C4-2B (cell line): Measurements from ENCODE around the gene BANF1.

Experiments used
- ZFX ChIP-seq: fragments of 450-650 bp; IDR thresholded peaks from 2 replicates; pipeline ENCODE4 v1.6.1; 2017
- TF ChIP-seq, protein P1 (sequence below): fragments of 450-650 bp; conservative IDR thresholded peaks from 2 replicates; pipeline ENCODE4 v1.5.1; 2017; ENCODE audit warnings: mild to moderate bottlenecking

DNA sequence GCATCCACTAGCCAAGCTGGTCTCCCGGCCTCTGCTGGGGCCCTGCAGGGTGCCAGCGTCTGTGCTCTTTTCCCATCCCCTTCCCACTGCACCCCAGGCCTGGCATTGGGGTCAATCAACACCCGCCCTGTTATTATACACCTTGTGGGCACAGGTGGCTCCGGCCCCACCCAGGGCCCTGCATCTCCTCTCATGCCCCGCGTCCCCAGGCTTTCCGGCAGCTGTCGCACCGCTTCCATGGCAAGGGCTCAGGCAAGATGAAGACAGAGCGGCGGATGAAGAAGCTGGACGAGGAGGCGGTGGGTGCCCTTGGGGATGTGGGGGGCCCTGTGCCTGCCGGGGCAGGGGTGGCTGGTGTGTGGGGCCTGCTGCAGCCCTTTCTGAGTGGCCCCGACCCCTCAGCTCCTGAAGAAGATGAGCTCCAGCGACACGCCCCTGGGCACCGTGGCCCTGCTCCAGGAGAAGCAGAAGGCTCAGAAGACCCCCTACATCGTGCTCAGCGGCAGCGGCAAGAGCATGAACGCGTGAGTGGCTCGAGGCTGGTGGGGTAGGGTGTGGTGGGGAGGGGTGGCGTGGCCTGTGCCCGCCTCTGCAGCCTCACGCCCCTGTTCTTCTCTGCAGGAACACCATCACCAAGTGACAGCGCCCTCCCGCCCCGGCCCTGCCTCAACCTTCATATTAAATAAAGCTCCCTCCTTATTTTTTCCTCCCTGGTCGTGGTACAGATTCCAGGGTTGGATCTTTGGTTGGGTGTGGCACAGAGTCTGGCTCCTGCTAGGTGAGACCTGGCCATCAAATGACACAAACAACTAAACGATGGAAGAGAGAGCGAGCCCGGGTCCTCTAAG, 23.7 kb upstream of the BANF1 start:
- TF ChIP-seq, protein P1, sequence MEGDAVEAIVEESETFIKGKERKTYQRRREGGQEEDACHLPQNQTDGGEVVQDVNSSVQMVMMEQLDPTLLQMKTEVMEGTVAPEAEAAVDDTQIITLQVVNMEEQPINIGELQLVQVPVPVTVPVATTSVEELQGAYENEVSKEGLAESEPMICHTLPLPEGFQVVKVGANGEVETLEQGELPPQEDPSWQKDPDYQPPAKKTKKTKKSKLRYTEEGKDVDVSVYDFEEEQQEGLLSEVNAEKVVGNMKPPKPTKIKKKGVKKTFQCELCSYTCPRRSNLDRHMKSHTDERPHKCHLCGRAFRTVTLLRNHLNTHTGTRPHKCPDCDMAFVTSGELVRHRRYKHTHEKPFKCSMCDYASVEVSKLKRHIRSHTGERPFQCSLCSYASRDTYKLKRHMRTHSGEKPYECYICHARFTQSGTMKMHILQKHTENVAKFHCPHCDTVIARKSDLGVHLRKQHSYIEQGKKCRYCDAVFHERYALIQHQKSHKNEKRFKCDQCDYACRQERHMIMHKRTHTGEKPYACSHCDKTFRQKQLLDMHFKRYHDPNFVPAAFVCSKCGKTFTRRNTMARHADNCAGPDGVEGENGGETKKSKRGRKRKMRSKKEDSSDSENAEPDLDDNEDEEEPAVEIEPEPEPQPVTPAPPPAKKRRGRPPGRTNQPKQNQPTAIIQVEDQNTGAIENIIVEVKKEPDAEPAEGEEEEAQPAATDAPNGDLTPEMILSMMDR: no peak
- TF ChIP-seq ZFX: no peak
